ENCODE data around the gene FRMPD3.

GRCh38 chrX:107485013-107485412, 35.6 kb downstream of the FRMPD3 start:
- TF ChIP-seq CTCF (IDR thresholded peaks at IDR 0.05) (no peak), EP300 (IDR thresholded peaks at IDR 0.05) (no peak), RARB (CRISPR knock-in tag; IDR thresholded peaks at IDR 0.05) (no peak), CHD4 (IDR thresholded peaks at IDR 0.05; ENCODE audit: borderline replicate concordance) (no peak), MAX (IDR thresholded peaks at IDR 0.05) (no peak), POLR2A (IDR thresholded peaks at IDR 0.05; ENCODE audit: low read length) (no peak), REST (IDR thresholded peaks at IDR 0.05) (no peak), PBX3 (IDR thresholded peaks at IDR 0.05) (no peak), ZC3H11A (IDR thresholded peaks at IDR 0.05) (no peak), CEBPB (IDR thresholded peaks at IDR 0.05) (no peak), USF2 (IDR thresholded peaks at IDR 0.05) (no peak), MAFK (IDR thresholded peaks at IDR 0.05; ENCODE audit: partially characterized antibody) (no peak), ESRRA (IDR thresholded peaks at IDR 0.05; ENCODE audit: borderline replicate concordance, low read length) (no peak)
